Endothelial cell of umbilical vein (primary cell): ENCODE results near the gene ITGAE. TPM values are rescaled to one million over a fixed set of nuclear protein-coding genes. Genes with fewer than 3 reads are reported as not detected.

Source experiments
- BruUV-seq: library from RNA; stranded (reverse); fragments of 400-500 nt; replicated peaks from 2 replicates; lab custom pipeline; 2021; lab: Mats Ljungman, UMichigan
- CTCF ChIA-PET: fragments of 300-600, 350-600 bp; sonication (Branson Sonifier 250); formaldehyde crosslinking; loops from one replicate; lab custom pipeline; 2021; ENCODE audit warnings: antibody characterized with exemption, inconsistent platforms; lab: Charles Lee
- POLR2A ChIA-PET: fragments of 300-600, 350-600 bp; sonication (Branson Sonifier 250); formaldehyde crosslinking; loops from one replicate; lab custom pipeline; 2021; ENCODE audit warnings: antibody characterized with exemption, inconsistent platforms; lab: Charles Lee
- DNase-seq: peaks from one replicate; pipeline ENCODE4 v3.0.0-alpha.2; 2011; ENCODE audit warnings: low read depth, low spot score
- FAIRE-seq: peaks from 2 replicates; lab custom pipeline; 2011; peaks lifted over from hg19 to GRCh38; lab: Jason Lieb, UNC
- H2AFZ ChIP-seq: 2 replicates; pipeline ENCODE4 v1.6.0; 2012; ENCODE audit warnings: low read depth, low read length, control low read depth, inconsistent platforms
- H3K27ac ChIP-seq: 2 replicates; pipeline ENCODE4 v1.5.1; 2011; ENCODE audit warnings: low read depth, mild to moderate bottlenecking, control low read depth, low read length, moderate library complexity; ENCODE audit not compliant: insufficient read depth
- H3K27me3 ChIP-seq, 2 experiments: 2 replicates each; pipeline versions ENCODE4 v1.6.0 to v1.6.1; 2011; ENCODE audit warnings: low read length in 2 of 2, mixed read lengths in 1 of 2; ENCODE audit not compliant: control insufficient read depth in 2 of 2, insufficient read depth in 2 of 2
- H3K36me3 ChIP-seq, 2 experiments: 2 replicates in 1 of 2; 3 replicates in 1 of 2; pipeline ENCODE4 v1.5.1; 2011; ENCODE audit warnings: low read length in 2 of 2, mild to moderate bottlenecking in 1 of 2, moderate library complexity in 1 of 2; ENCODE audit not compliant: control insufficient read depth in 2 of 2, insufficient read depth in 2 of 2; ENCODE audit errors: extremely low read depth in 1 of 2
- H3K4me1 ChIP-seq: 3 replicates; pipeline ENCODE4 v1.5.1; 2011; ENCODE audit warnings: mild to moderate bottlenecking, low read length; ENCODE audit not compliant: control insufficient read depth, insufficient read depth; ENCODE audit errors: extremely low read depth
- H3K4me2 ChIP-seq: 2 replicates; pipeline ENCODE4 v1.6.1; 2011; ENCODE audit warnings: low read length, control low read depth, mixed read lengths; ENCODE audit not compliant: insufficient read depth
- H3K4me3 ChIP-seq, 3 experiments: fragments of 200-600 bp in 1 of 3; sonication (generic), shearing (Covaris generic) in 1 of 3; replicated peaks in 1 of 3; 2 replicates each; pipeline ENCODE4 v1.5.1; 2011 to 2016; ENCODE audit warnings: control low read depth in 3 of 3, low read length in 3 of 3, mild to moderate bottlenecking in 2 of 3, inconsistent platforms in 1 of 3, low read depth in 1 of 3, moderate library complexity in 1 of 3; ENCODE audit not compliant: insufficient read depth in 1 of 3
- H3K79me2 ChIP-seq: 2 replicates; pipeline ENCODE4 v1.6.0; 2012; ENCODE audit warnings: low read length, inconsistent platforms; ENCODE audit not compliant: control insufficient read depth, insufficient read depth
- H3K9ac ChIP-seq: replicated peaks from 2 replicates; pipeline ENCODE3; 2011; ENCODE audit warnings: low read length, control low read depth; ENCODE audit not compliant: insufficient read depth; ENCODE audit errors: extremely low read depth
- H3K9me1 ChIP-seq: replicated peaks from 3 replicates; pipeline ENCODE4 v1.6.0; 2011; ENCODE audit warnings: mild to moderate bottlenecking, low read length; ENCODE audit not compliant: control insufficient read depth, insufficient read depth; ENCODE audit errors: extremely low read depth
- H3K9me3 ChIP-seq: replicated peaks from 2 replicates; pipeline ENCODE4 v1.5.1; 2012; ENCODE audit warnings: low read length, inconsistent platforms; ENCODE audit not compliant: control insufficient read depth, insufficient read depth
- H4K20me1 ChIP-seq: replicated peaks from 2 replicates; pipeline ENCODE3; 2011; ENCODE audit warnings: mild to moderate bottlenecking, low read length; ENCODE audit not compliant: control insufficient read depth, insufficient read depth; ENCODE audit errors: extremely low read depth
- CTCF ChIP-seq, 2 donors: IDR thresholded peaks; 1 replicate in 1 of 2; 2 replicates in 1 of 2; pipeline ENCODE4 v1.5.1; 2011; ENCODE audit warnings: low read length in 2 of 2, mild to moderate bottlenecking in 2 of 2, moderate library complexity in 2 of 2, control low read depth in 1 of 2, inconsistent platforms in 1 of 2, low read depth in 1 of 2; ENCODE audit not compliant: insufficient read depth in 1 of 2; ENCODE audit errors: extremely low read depth in 1 of 2
- GATA2 ChIP-seq: IDR thresholded peaks from 2 replicates; pipeline ENCODE4 v1.7.0; 2011; ENCODE audit warnings: low read depth, mild to moderate bottlenecking, moderate library complexity, mixed read lengths, low read length; ENCODE audit not compliant: insufficient read length, insufficient read depth
- JUN ChIP-seq: IDR thresholded peaks from 2 replicates; pipeline ENCODE4 v1.6.1; 2011; ENCODE audit warnings: borderline replicate concordance, low read depth; ENCODE audit not compliant: insufficient read length, insufficient read depth
- MYC ChIP-seq: IDR thresholded peaks from one replicate; pipeline ENCODE4 v1.6.1; 2011; ENCODE audit warnings: mild to moderate bottlenecking, low read depth, low read length
- POLR2AphosphoS5 ChIP-seq: IDR thresholded peaks from 2 replicates; pipeline ENCODE4 v1.6.1; 2012; ENCODE audit warnings: low read depth, mild to moderate bottlenecking, control low read depth, low read length, moderate library complexity; ENCODE audit not compliant: insufficient read depth
- dilution Hi-C: fragments of 300-500 bp; cut with MboI; formaldehyde crosslinking; loops from one replicate; pipeline ENCODE4 v1.15.0; 2019; ENCODE audit warnings: low sequenced_read_pairs; ENCODE audit not compliant: extremely low pct_ligation_motif_present
- intact Hi-C: fragments of 100-400 bp; cut with micrococcal nuclease; formaldehyde crosslinking; loops from one replicate; pipeline ENCODE4 v1.10.0; 2022
- polyA plus RNA-seq, 4 experiments: library from polyadenylated mRNA; depleted of rRNA in 3 of 4; stranded (reverse) in 3 of 4; unstranded in 1 of 4; fragments of >200 nt; gene quantifications; 2 replicates each; pipeline versions ENCODE4 v1.2.1 to v1.2.3, GENCODE V29; 2011 to 2012; ENCODE audit warnings: missing spikeins in 1 of 4
- total RNA-seq: library from RNA; stranded (reverse); gene quantifications from 2 replicates; pipeline ENCODE4 v1.2.3, GENCODE V29; 2021

ITGAE gene
- total and polyA plus RNA-seq, 2 donors (not counting 3 experiments of a cell fraction or from before 2014, with no cell fraction given) = 29.6 to 71.6 TPM

DNA sequence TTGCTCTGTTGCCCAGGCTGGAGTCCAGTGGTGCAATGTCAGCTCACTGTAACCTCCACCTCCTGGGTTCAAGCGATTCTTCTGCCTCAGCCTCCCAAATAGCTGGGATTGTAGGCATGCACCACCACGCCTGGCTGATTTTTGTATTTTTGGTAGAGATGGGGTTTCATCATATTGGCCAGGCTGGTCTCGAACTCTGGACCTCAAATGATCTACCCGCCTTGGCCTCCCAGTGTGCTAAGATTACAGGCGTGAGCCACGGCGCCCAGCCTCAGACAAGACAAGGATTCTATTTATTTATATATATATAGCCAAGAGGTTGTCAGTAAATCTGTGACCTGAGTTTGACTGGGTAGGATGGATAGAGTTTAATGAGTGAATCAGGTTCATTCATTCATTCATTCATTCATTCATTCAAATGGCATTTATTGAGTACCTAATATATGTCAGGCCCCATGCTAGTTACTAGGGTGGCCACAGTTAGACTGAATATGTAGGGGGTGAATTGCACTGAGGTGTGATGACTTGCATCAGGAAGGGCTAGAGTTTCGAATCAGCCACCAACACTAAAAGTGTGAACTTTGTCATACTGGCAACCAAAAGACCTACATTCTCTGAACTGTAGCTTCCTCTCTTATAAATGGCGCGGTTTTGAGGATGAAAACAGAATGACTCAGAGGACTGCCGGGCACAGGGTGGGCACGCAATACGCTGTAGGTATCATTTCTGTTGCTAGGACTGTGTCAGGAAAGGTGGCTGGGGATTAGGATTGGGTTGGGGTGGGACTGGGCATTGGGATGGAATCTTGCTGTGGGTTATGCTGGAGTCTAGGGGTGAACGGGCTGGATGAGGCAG lies 37.8 kb downstream of the ITGAE start:
- H3K27me3 ChIP-seq = no peaks in the 10 kb centered on the region
- ChIA-PET CTCF (interaction anchor here (2.0 to 4.0 kb wide), 2 partner anchors 25 to 26 kb away, joined by 7 to 22 read pairs; no protein-coding TSS in a partner anchor), POLR2A (no interaction called here)
- H3K9me3 ChIP-seq = no peaks in the 10 kb centered on the region
- H3K4me3 ChIP-seq = no peak overlapping the region
- H3K79me2 ChIP-seq = no peaks in the 10 kb centered on the region
- no peak overlapping the region for H3K9ac ChIP-seq
- FAIRE-seq = no peak
- no peaks in the 10 kb centered on the region for H4K20me1 ChIP-seq
- BruUV-seq = no TSS peak
- H3K4me2 ChIP-seq = no peak overlapping the region
- no peaks in the 10 kb centered on the region for H3K36me3 ChIP-seq
- no peak overlapping the region for H2AFZ ChIP-seq
- no peaks in the 10 kb centered on the region for H3K9me1 ChIP-seq
- intact Hi-C loops = no loop called here
- no peak overlapping the region for H3K27ac ChIP-seq
- H3K4me1 ChIP-seq = peaks cover 2% of the 10 kb centered on the region
- no peak for TF ChIP-seq GATA2
- no peak for TF ChIP-seq JUN
- no peak for TF ChIP-seq POLR2AphosphoS5
- no peak for TF ChIP-seq MYC
- TF ChIP-seq CTCF (IDR thresholded peaks at IDR 0.05; ENCODE audit: extremely low read depth in 1 of 2, insufficient read depth in 1 of 2, low read depth in 1 of 2, low read length in 2 of 2) = no peak
- DNase-seq = no peak
- dilution Hi-C loops = no loop called here
